Stimulated activated naive CD8-positive, alpha-beta T cell treated with anti-CD3 and anti-CD28 coated beads, Interleukin-15, Interleukin-2, amounts not matched to agents 100 ng/mL and 50 ng/mL, for 24 hours (primary cell): ENCODE results near the gene TRPM3.
"Not testable (repeated sequence)": the region's sequence is repeated elsewhere in the genome, so short reads cannot be mapped to it uniquely, and the experiment has no call there.

Source experiments
- H3K27ac Mint-ChIP-seq: one replicate; pipeline ENCODE4 v1.8.0; 2021; ENCODE audit warnings: mild to moderate bottlenecking, mixed read lengths
- H3K27me3 Mint-ChIP-seq: one replicate; pipeline ENCODE4 v1.8.0; 2021; ENCODE audit warnings: mixed read lengths
- H3K36me3 Mint-ChIP-seq: one replicate; pipeline ENCODE4 v1.8.0; 2021; ENCODE audit warnings: low read depth, mixed read lengths
- H3K4me1 Mint-ChIP-seq: one replicate; pipeline ENCODE4 v1.8.0; 2021; ENCODE audit warnings: low read depth, mixed read lengths
- H3K4me3 Mint-ChIP-seq: one replicate; pipeline ENCODE4 v1.8.0; 2021; ENCODE audit warnings: mild to moderate bottlenecking, mixed read lengths
- H3K9me3 Mint-ChIP-seq: one replicate; pipeline ENCODE4 v1.8.0; 2021; ENCODE audit warnings: mixed read lengths

The TRPM3 gene

DNA sequence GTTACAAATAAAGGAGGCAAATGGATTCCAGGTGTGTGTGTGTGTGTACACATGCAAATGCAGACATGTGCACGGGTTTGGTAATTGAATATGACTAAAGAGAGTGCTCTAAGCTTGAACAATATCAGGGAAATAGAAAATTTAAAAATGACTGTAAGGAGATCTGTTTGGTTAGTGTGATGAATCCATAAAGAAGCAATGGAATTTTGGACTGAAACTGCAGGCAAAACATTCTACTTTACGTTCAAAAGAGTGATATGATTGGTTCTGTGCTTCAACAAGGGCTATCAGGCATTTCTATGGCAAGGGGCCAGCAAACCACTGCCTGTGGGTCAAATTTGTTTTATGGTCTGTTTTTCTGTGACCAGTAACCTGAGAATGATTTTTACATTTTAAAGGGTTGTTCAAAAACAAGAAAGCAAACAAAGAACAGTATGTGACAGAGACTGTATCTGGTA is 374.1 kb downstream of the TRPM3 start:
- no peaks in the 10 kb centered on the region for H3K36me3 Mint-ChIP-seq
- no peak overlapping the region for H3K4me3 Mint-ChIP-seq
- no peaks in the 10 kb centered on the region for H3K27me3 Mint-ChIP-seq
- no peak overlapping the region for H3K27ac Mint-ChIP-seq
- H3K9me3 Mint-ChIP-seq: no peaks in the 10 kb centered on the region
- H3K4me1 Mint-ChIP-seq: no peaks in the 10 kb centered on the region

DNA sequence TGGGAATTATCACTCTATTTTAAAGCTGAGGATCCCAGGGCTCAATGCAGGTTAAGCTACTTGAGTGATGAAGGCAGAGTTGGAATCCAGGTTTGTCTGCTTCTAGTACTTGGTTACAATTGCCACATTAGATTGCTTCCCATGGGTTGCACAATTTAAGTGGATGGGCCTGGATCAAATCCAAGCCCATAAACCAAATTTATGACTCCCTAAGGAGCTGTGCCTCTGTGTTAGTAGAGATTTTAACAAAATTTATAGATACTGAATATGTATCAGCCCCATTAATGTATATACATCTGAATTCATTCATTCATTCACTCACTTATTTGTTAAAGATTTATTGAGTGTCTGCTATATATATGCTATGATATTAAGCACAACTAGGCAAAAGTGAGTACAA is 374.7 kb downstream of the TRPM3 start:
- no peak overlapping the region for H3K27ac Mint-ChIP-seq
- no peaks in the 10 kb centered on the region for H3K4me1 Mint-ChIP-seq
- no peaks in the 10 kb centered on the region for H3K9me3 Mint-ChIP-seq
- no peaks in the 10 kb centered on the region for H3K27me3 Mint-ChIP-seq
- no peak overlapping the region for H3K4me3 Mint-ChIP-seq
- no peaks in the 10 kb centered on the region for H3K36me3 Mint-ChIP-seq

GRCh38 chr9:70746316-70746715 is 375.1 kb downstream of the TRPM3 start:
- Mint-ChIP-seq H3K27ac (no peak overlapping the region), H3K36me3 (no peaks in the 10 kb centered on the region), H3K4me3 (no peak overlapping the region), H3K4me1 (no peaks in the 10 kb centered on the region), H3K9me3 (no peaks in the 10 kb centered on the region), H3K27me3 (no peaks in the 10 kb centered on the region)

- not testable (repeated sequence) for H3K27ac Mint-ChIP-seq, H3K4me1 Mint-ChIP-seq, H3K4me3 Mint-ChIP-seq, H3K27me3 Mint-ChIP-seq, H3K36me3 Mint-ChIP-seq, H3K9me3 Mint-ChIP-seq
Observed at GRCh38 chr9:70724794-70725193, 396.6 kb downstream of the TRPM3 start.

DNA sequence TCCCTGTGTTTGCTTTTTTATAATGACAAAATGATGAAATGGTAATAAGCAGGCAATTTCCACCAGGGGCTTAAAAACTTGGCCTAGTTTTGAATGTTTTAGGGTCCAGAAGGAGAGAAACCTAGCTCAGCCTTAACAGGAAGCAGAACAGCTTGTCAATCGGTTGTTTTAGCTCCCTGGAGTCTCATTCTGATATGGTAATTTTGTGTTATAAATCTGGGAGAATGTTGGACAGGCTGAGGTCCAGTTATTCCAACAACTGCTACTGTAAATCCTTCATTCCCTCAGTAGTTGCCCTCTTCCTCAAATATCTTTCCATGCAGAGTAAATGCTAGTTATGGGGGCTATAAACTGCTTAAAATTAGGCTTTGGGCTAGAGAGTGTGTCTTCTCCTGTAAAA is 397.4 kb downstream of the TRPM3 start:
- not testable (repeated sequence) for H3K36me3 Mint-ChIP-seq, H3K27ac Mint-ChIP-seq, H3K27me3 Mint-ChIP-seq, H3K4me1 Mint-ChIP-seq, H3K4me3 Mint-ChIP-seq, H3K9me3 Mint-ChIP-seq

DNA sequence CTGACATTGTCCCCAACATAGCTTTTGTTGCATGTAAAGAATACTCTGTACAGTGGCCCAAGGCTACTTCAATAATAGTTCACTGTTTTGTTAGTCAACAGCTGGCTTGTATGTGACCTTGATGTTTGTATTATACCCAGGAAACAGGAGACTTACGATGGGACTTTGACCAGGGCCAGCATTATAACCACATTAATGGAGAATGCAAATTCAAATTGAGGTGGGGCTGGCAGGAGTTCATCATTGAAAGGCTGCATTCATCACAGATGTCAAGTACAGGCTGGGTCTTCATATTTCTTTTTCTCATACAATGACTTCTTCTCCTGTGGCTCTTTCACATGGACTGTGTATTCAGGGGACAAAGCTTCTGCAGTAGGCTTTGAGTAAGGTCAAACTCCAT is 414.6 kb downstream of the TRPM3 start:
- H3K27me3 Mint-ChIP-seq, H3K4me3 Mint-ChIP-seq, H3K4me1 Mint-ChIP-seq, H3K36me3 Mint-ChIP-seq, H3K9me3 Mint-ChIP-seq, H3K27ac Mint-ChIP-seq: not testable (repeated sequence)

- Mint-ChIP-seq H3K4me1 (no peaks in the 10 kb centered on the region), H3K27me3 (no peaks in the 10 kb centered on the region), H3K27ac (no peak overlapping the region), H3K36me3 (no peaks in the 10 kb centered on the region), H3K4me3 (no peak overlapping the region), H3K9me3 (no peaks in the 10 kb centered on the region)
Observed at GRCh38 chr9:70701163-70701562, 420.3 kb downstream of the TRPM3 start.

GRCh38 chr9:70696694-70697335 is 424.6 kb downstream of the TRPM3 start:
- no peaks in the 10 kb centered on the region for H3K4me1 Mint-ChIP-seq
- no peak overlapping the region for H3K4me3 Mint-ChIP-seq
- no peaks in the 10 kb centered on the region for H3K9me3 Mint-ChIP-seq
- peaks cover 2% of the 10 kb centered on the region for H3K27me3 Mint-ChIP-seq
- no peak overlapping the region for H3K27ac Mint-ChIP-seq
- no peaks in the 10 kb centered on the region for H3K36me3 Mint-ChIP-seq

DNA sequence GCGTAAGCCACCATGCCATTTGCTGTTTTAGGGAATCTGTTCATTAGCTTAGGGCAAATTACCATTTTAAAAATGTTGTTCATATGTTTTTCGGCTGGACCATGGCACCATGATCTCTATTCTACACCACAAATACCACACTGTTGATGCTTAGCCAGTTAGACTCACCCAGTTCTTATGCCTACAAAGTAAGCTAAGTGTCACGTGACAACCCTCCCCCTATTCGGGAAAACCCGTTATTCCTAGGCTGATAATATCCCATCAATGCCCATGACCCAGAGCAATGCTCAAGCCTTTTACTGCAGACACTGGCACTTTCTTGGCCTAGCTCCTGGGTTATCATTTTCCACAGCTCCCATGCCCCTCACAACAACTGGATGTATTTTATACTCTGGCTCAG is 426.7 kb downstream of the TRPM3 start:
- Mint-ChIP-seq H3K36me3 (no peaks in the 10 kb centered on the region), H3K27ac (no peak overlapping the region), H3K27me3 (peaks cover 7% of the 10 kb centered on the region), H3K9me3 (no peaks in the 10 kb centered on the region), H3K4me3 (no peak overlapping the region), H3K4me1 (no peaks in the 10 kb centered on the region)

DNA sequence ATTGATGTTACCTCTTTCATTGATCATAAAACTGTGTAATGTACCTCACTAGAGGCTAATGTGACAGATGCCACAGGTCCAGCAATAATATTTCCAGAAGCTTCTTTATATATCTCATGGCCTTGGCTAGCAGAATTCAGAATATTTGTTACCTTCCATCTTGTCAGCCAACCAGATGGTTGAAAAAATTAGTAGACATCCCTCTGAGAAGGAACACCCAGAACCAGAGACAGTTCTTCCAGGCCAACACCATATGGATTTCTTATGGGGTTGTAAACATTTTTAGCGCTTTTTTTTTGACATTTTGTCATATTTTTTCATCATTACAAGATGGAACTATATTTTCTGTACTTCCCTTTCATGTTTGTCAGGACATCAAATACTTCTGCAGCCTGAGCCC is 428.2 kb downstream of the TRPM3 start:
- Mint-ChIP-seq H3K27me3 (peaks cover 13% of the 10 kb centered on the region), H3K4me3 (no peak overlapping the region), H3K27ac (no peak overlapping the region), H3K9me3 (no peaks in the 10 kb centered on the region), H3K4me1 (no peaks in the 10 kb centered on the region), H3K36me3 (no peaks in the 10 kb centered on the region)

DNA sequence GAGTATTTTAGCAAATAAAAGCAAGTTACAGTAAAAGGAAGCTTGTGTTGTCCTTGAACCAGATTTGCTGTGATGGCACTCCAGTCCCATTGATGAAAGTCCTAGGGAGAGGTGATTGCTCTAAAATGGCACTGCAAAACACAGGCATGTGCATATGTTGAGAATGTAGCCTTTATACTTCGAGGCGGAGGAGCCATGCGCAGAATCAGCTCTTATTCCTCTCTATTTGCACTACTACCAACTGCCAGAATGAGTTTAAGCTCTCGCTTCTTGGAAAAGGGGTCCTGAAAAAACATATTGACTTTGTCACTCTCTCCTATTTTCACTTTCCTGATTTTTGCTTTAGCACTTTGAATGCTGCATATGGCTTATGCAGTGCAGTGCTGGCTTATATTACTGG is 429.0 kb downstream of the TRPM3 start:
- Mint-ChIP-seq H3K27ac (no peak overlapping the region), H3K4me3 (no peak overlapping the region), H3K9me3 (no peaks in the 10 kb centered on the region), H3K4me1 (no peaks in the 10 kb centered on the region), H3K36me3 (no peaks in the 10 kb centered on the region), H3K27me3 (peaks cover 13% of the 10 kb centered on the region)

DNA sequence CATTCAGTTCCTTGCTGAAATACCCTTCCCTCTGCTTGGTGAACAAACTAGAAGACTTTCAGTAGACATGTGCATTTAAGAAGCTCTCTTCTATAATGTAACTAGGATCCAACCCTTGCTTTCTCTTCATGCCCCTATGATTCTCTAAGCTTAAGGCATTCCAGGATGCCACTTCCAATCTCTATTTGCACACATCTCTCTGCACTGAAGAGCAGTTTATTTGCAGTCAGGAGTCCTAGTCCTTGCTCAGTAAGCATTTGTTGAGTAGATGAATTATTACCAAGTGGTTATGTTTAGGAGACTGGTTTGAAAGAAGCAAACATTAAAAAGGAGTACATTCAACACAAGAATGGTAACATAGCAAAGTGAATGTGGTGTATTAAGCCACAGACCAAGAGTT is 432.7 kb downstream of the TRPM3 start:
- Mint-ChIP-seq H3K4me1 (no peaks in the 10 kb centered on the region), H3K36me3 (no peaks in the 10 kb centered on the region), H3K27ac (no peak overlapping the region), H3K27me3 (peaks cover 13% of the 10 kb centered on the region), H3K4me3 (no peak overlapping the region), H3K9me3 (no peaks in the 10 kb centered on the region)

DNA sequence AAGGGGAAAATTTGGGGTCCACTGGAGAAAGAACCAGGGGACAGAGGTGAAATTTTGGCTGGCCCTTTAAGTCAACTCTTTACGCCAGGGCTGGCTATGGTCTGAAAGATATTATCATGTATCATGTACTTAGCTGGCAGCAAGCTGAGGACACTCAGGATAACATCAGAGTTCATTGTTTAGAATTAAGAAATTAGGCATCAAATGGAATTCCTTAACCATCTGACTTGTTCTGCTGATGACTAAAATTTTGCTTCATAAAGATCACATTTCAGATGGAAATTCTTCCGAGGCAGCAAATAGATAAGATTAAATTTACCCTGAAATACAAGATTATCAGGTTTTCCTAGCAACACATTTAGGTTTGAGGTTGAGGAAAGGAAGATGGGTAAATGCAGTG is 437.6 kb downstream of the TRPM3 start:
- Mint-ChIP-seq H3K27me3 (peaks cover 6% of the 10 kb centered on the region), H3K27ac (no peak overlapping the region), H3K4me1 (no peaks in the 10 kb centered on the region)

DNA sequence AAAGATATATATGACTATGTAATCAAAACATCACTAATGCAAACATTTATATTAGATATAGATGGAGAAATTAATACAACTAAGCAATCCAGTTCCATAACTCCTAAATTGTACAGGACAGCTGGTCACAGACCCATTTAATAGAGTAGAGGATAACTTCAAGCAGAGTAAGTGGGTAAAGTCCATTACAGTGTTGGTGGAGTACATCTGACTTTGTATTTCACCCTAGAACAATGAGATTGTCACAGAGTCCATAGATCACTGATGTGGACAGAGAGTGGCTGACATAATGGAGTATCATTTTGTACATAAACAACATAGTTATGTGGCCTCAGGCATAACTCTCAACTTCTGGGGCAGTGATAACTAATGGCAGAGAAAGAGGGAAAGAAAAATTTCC is 439.1 kb downstream of the TRPM3 start:
- no peaks in the 10 kb centered on the region for H3K27me3 Mint-ChIP-seq
- no peaks in the 10 kb centered on the region for H3K4me1 Mint-ChIP-seq
- H3K4me3 Mint-ChIP-seq: no peak overlapping the region
- no peak overlapping the region for H3K27ac Mint-ChIP-seq
- H3K36me3 Mint-ChIP-seq: no peaks in the 10 kb centered on the region
- H3K9me3 Mint-ChIP-seq: no peaks in the 10 kb centered on the region

More for the DNA sequence above, 437.6 kb downstream of the TRPM3 start:
- H3K9me3 Mint-ChIP-seq: no peaks in the 10 kb centered on the region
- no peaks in the 10 kb centered on the region for H3K36me3 Mint-ChIP-seq
- H3K4me3 Mint-ChIP-seq: no peak overlapping the region

DNA sequence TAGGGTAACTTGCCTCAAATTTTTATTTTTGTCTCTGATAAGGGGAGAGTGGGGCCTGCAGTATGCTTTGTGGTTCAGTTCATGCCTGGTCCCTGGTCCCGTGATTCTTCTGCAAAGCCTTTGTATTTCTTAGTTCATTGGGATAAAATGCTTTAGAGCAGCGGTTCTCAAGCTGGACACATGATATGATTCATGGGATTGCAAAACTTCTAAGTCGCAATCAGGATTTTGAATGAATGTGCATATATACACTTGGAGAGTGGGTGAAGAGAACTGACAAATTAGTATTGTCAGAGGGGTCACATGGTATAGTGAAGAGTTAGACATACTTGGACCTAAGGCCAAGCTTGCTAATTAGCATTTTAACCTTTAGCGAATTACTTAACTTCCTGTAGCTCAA is 441.6 kb downstream of the TRPM3 start:
- no peaks in the 10 kb centered on the region for H3K4me1 Mint-ChIP-seq
- no peak overlapping the region for H3K4me3 Mint-ChIP-seq
- no peaks in the 10 kb centered on the region for H3K36me3 Mint-ChIP-seq
- H3K27me3 Mint-ChIP-seq: no peaks in the 10 kb centered on the region
- no peaks in the 10 kb centered on the region for H3K9me3 Mint-ChIP-seq
- H3K27ac Mint-ChIP-seq: no peak overlapping the region

GRCh38 chr9:70678153-70678552 is 443.3 kb downstream of the TRPM3 start:
- H3K27me3 Mint-ChIP-seq: no peaks in the 10 kb centered on the region
- no peak overlapping the region for H3K27ac Mint-ChIP-seq
- no peak overlapping the region for H3K4me3 Mint-ChIP-seq
- H3K36me3 Mint-ChIP-seq: no peaks in the 10 kb centered on the region
- no peaks in the 10 kb centered on the region for H3K4me1 Mint-ChIP-seq
- no peaks in the 10 kb centered on the region for H3K9me3 Mint-ChIP-seq
